Measurements from ENCODE around the gene SIRPB1.
"Not testable (repeated sequence)": the region's sequence is repeated elsewhere in the genome, so short reads cannot be mapped to it uniquely, and the experiment has no call there.

Gene SIRPB1

DNA sequence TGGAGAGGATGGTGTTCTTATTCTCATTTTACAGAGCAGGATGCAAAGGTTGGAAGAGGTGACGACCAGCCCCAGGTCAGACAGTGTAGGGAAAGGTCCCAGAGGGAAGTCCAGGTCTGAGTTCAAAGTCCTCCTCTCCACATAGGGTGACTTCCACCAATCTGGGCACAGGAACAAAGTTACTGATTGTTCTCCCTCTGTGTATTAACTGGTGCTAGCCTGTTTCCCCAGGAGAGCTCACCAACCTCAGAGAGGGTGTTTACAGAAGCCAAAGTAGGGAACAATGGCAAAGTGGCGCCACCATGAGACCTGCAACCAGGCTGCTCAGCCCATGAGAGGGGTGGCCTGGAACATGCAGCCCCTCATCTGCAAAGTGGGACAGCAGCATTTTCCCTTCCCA lies 16.8 kb upstream of the SIRPB1 start:
- DNase-seq: no peak

DNA sequence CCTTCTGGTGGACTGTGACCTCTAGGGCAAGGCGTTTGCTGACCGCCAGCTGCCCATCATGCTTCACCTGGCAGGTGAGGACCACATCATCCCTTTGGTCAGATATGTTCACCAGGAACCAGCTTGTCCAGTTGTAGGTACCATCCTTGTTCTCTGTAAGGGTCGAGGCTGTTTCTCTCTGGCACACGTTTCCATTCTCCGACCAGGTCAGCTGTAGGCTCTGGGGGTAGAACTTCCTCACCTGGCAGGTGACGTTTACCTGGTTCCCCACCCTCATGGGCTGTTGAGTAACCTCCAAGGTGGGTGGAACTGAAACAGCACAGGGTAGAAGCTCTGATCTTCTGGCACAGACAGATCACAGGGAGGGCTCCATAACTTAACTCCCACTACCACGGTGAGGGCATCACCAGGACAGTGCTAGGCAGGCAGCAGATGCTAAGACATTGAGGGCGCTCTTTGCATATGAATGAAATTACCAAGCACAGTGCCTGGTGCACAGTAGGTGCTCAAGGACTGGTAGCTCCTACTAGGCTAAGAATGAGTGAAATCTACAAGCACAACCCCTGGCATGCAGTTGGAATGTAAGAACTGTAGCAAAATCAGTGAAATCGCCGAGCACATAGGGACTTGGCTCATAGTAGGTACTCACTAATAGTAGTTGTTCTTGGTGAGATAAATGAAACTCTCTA lies 15.6 kb upstream of the SIRPB1 start:
- no peak for DNase-seq

DNA sequence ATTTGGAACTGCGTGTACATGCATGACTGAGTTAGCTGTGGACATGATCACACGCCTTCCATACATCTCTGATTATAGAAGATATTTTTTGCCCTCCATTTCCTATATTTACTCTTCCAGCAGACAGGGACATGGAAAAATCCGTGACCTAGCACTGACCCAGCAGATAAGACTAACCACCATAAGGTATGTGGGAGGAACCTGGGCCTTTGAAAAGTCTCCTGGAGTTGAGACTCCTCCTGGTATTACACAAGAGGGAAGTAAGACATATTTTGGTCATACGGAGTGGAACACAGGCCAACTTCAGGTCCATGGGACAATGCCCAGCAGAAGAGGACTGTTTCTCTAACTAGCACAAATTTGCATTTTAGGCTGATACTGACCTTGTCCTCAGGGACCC lies 13.7 kb upstream of the SIRPB1 start:
- DNase-seq: no peak

DNA sequence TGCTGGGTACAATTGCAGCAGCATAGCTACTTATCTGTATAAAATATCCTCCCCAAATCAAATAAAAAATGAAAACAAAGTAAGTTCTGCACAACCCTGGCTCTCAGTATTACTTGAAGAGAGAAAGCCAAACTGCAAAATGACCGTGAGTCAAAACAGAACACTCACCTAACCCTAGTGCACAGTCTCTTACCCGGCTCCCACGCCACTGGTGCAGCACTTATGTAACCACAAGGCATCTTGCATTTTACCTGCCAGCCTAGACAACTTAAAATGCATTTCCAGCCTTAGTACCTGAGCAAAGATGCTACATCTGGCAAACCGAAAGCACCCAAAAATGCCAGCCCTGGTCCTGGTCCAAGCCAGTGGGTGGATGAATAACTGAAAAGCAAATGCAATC lies 12.4 kb upstream of the SIRPB1 start:
- no peak for DNase-seq

DNA sequence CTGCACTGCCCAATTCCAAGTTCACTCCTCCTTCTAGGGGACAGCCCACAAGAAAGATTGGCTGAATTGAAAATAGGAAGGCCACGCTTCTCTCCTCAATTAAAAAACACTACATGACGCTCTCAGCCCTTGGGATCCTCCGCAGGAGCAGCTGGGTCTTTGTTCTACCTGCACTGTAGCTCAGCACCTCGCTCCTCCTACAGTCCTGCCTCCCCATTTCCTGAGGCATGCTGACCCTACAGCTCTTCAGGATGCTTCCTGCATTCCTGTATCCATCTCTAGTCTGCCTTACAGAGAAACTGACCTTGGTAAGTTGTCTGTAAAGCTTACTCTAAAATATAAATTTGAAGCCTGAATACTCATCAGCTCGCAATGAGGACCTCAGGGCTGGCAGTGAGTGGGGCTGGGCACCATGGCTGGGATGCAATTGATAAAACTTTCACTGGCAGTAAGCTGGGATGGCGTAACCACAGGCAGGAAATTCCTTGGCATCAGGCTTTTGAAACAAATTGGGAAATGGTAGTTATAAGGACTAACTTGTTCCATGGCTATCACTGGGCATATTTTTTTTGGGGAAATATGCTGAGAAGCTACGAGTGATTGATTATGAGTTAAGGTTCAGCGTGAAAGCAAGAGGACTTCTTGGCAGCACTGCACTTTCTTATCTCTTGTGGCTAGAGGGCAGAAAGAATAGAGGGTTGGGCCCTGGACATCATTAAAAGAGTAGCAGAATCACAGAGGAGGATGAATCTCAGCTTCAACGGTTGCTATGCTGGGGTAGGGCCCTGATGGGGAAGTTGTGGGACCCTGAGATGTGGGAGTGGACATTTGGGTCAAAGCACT lies 11.7 kb upstream of the SIRPB1 start:
- DNase-seq: no peak

DNA sequence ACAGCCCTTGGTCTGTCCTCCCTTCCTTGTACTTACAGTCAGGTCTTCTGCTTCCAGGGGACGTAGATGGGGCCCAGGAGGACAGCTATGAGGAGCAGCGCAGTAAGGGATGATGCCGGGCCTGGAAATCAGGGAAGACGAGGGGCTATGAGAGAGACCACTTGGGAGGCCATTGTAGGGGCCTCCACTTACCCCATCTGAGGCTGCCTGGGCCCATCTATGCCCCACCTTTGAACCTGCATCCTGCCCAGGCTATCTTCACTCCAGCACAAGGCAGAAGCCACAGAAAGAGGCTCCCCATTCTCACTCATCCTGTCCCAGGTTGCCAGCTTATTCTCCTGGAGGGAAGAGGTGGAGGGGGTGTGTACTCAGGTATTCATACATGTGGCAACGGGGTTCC lies 10.4 kb upstream of the SIRPB1 start:
- no peak for DNase-seq

DNA sequence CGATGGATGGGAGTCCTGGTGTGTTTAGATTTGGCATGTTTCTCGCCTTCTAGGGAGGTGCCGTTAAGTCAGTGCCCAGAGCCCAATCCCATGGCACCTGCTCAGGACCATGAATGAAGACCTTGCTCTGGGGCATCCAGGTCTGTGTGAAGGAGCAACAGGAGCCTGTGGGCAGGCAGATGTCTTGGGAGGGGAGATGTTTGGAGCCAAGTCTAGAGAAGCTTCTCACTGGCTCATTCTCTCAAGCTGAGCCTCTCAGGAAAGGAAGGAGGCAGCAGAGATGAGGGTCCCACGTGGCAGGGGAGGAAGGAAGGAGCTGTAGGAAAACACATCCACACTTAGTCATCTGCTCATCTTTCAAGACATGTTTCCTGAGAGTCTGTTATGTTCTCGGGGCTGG lies 9.5 kb upstream of the SIRPB1 start:
- DNase-seq: no peak

DNA sequence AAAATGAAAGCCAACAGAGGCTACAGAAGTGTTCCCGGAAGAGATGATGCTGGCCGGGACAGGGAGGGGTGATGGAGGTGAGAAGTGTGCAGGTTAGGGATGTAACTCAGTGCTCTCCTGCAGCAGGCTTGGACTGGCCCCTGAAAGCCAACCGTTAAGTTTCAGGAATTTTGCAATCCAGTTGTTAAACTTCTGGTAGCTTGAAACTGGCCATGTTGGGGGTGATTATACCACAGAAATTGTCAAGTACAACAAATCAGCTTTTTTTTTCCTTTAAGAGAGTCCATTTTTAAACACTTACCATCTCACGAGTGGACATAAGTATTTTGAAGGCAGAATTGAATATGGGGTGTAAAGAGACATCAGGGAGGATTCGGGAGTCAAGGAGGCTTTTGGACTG lies 8.8 kb upstream of the SIRPB1 start:
- DNase-seq: no peak

DNA sequence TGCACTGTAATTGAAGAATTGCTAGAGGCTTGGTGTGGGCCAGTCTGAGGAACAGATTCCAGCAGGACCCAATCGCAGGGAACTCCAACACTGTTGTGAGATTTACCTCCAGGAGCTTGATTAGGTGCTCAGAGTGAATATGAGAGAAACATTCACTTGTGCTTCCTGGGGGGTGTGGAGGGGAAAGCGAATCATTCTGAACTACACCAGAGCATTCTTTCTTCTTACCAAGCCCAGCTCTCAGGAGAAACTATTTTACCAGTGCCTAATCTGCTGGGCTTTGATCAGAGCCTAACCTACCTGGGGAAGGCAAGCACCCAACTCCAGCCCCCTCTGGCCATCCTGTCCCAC lies 7.4 kb upstream of the SIRPB1 start:
- no peak for DNase-seq

DNA sequence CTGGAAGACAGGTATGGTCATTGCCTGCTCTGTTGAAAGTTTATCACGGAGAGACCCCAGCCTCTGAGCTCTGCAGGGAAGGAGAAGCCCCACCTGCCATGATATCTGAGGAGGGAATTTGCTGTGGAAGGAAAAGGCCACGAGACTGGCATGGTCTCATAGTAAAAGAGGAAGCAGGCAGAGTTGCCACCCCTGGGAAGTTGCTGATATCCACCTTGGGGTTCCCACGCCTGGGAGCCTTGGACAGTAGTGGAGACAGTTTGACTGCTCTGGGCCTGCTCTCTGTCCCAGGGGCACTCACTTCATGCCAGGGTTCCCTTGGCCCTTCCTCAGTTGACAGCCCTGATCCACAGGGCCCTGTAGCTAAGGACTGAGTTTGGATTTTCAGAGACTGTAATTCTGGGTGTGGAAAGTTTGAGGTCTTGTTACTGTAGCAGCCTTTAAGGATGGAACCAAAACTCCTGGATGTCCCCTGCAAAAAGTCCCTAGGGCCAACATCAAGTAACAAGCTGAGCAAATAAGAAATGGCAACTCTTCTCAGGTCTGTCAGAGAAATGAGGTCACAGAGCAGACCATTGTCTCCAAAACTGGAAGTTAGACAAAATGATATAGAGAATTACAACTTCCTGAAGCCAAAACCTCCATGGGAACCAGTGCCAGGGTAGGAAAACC lies 6.9 kb upstream of the SIRPB1 start:
- no peak for DNase-seq

DNA sequence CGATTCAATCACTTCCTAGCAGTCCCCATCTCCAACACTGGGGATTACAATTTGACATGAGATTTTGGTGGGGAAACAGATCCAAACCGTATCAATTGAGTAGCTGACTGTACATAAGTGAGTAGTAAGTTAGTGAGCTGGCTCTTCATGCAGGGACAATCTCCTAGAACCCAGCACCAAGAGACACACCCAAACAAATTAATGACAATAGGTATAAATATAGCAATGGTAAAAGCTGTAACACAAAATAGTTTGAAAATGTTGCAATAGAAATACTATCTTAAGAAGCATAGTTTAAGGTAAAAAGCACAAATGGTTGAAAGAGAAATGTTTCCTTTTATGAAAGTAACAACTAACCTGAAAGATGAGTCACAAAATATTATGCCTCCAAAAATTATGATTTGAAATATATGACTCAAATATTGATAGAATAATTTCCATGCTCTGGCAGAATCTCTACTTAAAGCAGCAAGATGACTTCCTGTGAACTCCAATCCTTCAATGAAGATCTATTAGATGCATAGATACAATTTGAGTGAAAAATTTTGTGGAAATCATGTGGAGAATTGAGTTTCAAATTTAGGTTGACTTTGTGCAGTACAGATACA lies 5.4 kb upstream of the SIRPB1 start:
- DNase-seq: no peak

DNA sequence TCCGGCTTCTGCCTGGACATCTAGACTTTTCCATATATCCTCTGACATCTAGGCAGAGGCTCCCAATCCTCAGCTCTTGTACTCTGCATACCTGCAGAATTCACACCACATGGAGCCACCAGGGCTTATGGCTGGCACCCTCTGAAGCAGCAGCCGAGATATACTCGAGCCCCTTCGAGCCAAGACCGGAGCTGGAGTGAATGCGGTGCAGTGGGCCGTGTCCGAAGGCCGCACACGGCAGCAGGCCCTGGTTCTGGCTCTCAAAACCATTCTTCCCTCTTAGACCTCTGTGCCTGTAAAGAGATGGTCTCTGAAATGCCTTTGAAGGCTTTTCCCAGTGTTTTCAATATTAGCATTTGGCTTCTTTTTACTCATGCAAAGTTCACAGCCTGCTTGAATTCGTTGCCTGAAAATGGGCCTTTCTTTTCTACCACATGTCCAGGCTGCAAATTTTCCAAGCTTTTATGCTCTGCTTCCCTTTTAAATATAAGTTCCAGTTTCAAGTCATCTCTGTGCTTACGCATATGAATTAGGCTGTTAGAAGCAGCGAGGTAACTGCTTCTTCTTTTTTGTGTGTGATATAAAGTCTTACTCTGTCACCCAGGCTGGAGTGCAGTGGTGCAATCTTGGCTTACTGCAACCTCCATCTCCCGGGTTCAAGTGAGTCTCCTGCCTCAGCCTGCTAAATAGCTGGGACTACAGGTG lies 3.8 kb upstream of the SIRPB1 start:
- no peak for DNase-seq

DNA sequence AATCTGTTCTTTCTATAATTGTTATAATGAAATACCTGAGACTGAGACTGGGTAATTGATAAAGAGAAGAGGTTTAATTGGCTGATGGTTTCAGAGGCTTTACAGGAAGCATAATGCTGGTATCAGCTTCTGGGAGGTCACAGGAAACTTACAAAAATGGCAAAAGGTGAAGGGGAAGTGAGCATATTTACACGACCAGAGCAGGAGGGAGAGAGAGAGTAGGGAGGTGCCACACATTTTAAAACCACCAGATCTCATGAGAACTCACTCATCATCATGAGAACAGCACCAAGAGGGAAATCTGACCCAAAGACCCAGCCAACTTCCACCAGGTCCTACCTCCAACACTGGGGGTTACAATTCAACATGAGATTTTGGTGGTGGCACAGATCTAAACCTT lies 2.6 kb upstream of the SIRPB1 start:
- DNase-seq: peak in 1 of 2 donors; percentile 40

DNA sequence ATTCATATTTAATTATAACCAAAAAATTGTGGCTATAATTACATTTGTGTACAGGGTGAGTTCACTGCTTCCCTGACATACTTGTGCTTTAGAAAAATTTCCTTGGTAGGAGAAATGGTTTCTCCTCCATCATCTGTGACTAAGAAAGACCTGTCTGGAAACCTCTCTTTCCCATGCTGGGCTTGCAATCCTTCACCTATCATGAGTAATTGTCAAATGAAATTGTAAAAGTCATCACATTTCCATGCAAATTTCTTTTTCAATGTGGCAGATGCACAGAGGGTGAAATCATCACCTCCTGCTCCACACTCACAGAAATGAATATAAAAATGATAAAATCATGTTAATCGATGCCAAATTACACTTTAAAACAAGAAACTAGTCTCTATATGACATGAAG lies 1.5 kb upstream of the SIRPB1 start:
- DNase-seq: no peak

DNA sequence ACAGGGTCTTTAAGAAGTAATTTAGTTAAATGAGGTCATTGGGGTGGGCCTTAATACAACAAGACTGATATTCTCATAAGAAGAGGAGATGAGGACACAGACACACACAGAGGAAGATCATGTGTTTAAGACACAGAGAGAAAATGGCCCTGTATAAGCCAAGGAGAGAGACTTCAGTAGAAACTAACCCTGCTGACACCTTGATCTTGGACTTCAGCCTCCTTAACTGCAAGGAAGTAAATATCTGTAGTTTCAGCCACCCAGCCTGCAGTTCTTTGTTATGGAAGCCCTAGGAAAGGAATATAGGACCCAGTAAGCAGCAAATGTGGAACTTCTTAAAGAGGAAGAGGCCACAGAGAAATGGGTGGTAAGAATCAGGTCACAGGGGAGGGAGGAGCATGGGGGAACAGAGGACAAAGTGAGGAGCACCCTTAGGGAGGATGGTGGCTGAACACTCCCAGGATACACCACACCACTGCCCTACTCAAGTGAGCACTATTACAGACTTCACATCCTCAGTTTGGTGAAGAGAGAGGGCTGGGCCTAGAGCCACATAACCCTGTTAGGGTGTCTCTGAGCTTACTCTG lies 762 bp downstream of the SIRPB1 start:
- no peak for DNase-seq

DNA sequence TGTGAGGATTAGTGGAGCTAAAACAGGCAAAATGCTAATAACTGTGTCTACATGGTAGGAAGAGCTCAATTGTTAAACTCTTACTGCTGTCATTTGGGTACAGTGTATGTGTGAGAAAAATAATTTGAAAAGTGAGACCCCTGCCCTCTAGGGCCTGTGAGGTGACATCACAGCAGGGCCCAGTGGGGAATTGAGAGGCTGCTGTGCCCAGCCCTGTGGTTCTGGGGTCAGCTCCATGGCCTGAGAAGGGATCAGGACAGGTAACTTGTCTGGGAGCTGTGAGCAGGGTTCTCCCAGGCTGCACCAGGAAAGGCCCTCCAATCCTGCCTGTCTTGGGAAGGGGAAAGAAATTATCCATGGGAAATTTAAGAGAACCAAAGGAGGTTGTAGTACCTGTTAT lies 1.3 kb downstream of the SIRPB1 start:
- DNase-seq: no peak

DNA sequence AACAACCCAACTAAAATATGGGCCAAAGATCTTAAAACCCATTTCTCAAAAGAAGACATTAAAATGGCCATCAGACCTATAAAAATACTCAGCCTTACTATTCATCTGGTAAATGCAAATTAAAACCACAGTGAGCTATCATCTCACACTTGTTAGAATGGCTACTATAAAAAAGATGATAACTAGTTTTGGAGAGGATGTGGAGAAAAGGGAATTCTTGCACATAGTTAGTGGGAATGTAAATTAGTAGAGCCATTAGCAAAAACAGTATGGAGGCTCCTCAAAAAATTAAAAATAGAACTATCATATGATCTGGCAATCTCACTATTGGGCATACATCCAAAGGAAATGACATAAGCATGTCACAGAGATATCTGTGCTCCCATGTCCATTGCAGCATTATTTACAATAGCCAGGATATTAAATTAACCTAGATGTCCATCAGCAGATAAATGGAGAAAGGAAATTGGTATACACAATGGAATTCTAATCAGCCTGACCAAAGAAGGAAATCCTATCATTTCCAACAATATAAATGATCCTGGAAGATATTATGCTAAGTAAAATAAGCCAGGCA lies 2.9 kb downstream of the SIRPB1 start:
- no peak for DNase-seq

DNA sequence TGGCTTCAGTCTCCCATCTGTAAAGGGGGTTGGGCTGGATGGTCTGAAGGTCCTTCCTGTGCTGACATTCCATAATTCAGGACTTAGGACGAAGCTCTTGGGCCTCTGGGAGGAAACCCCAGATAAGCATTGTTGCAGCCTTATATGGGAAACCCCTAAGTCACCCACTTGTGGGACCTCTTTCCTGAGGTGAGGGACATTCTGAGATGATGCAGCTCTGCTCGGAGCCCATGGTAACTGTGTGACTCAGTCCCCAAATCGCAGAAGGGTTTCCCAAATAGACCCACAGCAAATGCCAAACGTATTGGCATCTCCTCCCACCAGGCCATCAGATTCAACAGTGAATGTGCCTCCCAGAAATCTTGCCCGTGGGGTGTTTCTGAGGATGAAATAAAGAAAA lies 9.4 kb downstream of the SIRPB1 start:
- DNase-seq: not testable (repeated sequence)

DNA sequence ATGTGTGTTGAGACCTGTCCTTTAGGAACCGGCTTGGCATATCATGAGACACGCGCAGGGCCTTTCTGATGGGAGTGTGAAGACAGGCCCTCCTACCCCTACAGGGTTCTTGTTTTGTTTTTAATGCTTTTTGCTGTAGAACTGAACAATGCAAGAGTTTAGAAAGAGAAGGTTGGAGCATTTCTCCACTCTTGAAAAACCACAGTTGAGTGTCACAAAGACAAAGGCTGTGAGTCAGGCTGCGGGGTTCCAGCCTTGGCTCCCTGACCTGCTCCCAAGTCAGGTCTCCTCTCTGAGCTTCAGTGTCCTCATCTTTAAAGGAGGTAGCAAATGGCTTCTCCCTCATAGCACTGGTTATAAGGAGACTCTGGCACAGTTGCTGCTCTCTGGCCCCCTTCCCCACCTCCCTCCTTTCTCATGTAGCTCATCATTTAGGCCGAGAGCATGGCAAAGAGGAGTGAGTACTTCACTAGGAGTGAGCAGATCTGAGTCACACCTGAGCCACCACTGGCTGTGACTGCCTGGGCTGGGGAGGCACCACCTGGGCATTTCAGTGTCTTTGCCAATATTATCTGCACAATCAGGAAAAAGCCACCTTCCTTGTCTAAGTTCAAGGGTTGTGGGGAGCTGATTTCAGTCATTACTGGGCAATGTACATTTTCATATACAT lies 11.0 kb downstream of the SIRPB1 start:
- DNase-seq: not testable (repeated sequence)

DNA sequence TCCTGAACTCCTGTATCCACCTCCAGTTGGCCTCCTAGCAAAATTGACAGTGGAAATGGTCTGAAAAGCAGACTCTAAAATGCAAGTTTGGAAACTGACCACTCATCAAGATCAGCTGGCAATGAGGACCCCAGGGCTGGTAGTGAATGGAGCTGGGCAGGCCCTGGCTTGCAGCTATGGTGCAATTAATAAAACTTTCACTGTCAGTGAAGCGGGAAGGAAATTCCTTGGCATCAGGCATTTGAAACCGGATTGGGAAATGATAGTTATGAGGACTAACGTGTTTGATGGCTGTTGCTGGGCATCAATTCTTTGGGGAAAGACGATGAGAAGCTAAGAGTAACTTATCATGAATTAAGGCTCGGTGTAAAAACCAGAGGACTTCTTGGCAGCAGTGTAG lies 19.1 kb downstream of the SIRPB1 start:
- DNase-seq: no peak

DNA sequence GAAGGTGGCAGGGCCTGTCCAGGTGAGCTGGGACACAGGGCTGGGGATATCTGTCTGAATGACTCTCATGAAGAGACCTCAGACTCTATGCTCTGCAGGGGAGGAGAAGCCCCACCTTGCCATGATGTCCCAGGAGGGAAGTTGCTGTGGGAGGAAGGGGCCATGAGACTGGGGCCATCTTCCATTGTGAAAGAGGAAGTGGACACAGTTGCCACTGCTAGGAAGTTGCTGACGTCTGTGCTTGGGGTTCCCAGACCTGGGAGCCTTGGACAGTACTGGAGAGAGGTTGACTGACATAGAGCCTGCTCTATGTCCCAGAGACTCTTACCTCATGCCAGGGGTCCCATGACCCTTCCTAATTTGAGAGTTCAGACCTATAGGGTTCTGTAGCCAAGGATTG lies 24.5 kb downstream of the SIRPB1 start:
- DNase-seq: no peak
